Measurements from ENCODE around the gene DLGAP1.

The DLGAP1 gene

GRCh38 chr18:3852321-3852720, 602.8 kb downstream of the DLGAP1 start:
- no peak for DNase-seq

DNA sequence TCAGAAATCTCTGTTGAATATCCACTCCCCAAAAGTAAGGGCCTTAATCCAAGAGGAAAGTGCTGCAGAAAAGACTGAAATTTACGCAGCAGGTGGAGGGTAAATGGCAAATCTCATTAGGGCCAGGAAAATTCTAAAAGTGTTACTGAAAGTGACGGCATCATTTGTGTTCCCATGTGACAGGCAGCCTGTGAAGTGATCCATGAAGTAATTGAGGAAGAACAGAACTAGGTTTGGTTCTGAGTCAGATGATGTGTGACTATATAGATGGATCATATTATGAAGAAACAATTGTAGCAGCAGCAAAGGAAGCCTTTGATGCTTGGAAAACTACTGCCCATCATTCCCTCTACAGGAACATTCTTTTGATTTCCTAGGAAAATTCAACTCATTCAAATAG, 603.9 kb downstream of the DLGAP1 start:
- no peak for DNase-seq

DNA sequence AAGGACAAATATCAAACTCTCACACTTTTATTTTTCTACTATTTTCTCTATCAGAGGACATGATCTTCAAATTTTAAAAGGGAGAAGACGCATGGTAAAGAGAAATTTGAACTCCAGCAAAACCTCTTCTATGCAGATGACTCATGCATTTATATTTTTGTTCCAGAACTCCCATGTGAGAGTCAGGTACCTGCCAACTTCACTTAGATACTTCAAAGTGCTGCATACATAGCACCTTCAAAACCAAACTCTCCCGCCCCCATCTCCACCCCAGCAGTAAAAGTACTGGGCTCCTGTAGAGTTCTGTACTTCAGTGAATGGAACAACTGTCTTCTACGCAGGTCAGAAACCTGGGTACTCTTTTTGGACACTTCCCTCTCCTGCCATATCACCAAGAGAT, 606.8 kb downstream of the DLGAP1 start:
- DNase-seq, result no peak

GRCh38 chr18:3845161-3845560, 609.9 kb downstream of the DLGAP1 start:
- no peak for DNase-seq

DNA sequence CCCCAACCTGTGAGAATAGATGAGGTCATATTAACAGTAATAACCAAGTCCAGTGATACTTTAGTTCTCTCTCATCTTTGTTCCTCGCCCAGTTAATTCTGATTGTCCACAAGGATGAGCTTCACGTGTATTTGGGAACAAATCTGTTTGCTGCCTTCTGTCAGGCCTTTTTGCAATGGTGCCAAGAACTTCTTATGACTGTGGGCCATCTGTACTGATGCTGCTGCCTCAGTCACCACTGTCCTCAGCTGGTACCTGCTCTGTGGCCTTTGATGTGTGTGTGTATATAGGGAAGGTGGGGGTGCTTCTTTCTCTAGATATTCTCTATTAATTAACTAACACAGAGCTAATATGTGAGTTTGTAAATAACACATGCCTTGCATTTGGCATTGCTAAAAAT, 612.3 kb downstream of the DLGAP1 start:
- DNase-seq, result peak in 1 of 2 experiments; percentile 78

DNA sequence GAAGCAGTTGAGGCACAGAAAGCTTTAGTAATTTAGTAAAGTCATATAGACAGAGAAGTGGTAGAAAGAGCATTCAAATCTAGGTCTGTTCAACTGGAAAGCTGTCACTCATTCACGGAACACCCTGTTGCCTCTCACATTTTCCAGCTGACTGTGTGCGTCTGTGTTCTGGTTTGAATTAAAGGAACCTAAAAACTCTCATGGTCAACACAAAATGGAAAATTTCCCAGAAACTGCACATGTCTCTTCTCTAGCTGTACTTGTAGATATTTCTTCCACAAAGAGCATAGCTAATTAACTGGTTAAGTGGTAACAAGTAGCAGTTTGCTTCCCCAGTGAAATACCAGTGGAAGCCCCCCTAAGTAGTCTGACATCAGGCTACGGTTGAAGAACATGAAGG, 614.3 kb downstream of the DLGAP1 start:
- DNase-seq, result no peak

GRCh38 chr18:3839581-3839981, 615.5 kb downstream of the DLGAP1 start:
- peak in 1 of 2 experiments; percentile 37 for DNase-seq

DNA sequence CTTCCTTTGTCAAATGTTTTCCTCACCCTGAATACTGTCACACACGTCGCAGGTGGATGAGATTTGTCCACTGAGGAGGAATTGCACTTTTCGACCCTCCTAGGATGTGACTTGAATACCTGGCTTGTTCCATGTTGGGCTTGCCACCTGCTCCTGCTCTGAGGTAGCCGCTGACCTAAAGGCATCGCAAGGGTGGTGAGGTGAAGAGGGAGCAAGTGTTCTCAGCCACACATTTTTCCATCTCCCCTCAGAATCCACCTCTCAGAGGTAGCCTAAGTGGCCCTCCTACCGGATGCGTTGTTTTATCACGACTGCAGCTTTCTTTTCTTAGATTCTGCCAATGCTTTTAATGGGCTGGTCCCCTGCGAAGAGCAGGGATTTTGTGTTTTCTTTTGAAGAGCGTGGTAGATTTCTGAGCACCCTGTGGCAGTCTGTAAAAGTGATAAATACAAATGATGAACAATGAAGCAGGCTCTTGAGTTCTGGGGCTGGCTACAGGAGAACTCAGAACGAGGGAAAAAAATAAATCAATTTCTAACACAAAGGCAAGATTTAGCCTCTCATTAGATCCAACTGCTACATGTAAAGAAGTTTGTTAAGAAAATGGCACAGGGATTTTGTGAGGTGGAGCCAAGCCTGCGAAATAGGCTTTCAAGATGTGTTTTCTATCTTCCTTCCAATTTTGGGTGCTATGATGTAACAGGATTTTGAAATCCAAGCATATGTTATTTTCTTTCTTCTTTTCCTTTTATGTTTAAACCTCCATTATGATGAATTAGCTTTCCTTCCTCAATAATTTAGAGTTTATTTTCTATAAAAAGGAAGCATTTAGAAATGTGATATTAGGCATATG, 618.4 kb downstream of the DLGAP1 start:
- DNase-seq, result no peak

DNA sequence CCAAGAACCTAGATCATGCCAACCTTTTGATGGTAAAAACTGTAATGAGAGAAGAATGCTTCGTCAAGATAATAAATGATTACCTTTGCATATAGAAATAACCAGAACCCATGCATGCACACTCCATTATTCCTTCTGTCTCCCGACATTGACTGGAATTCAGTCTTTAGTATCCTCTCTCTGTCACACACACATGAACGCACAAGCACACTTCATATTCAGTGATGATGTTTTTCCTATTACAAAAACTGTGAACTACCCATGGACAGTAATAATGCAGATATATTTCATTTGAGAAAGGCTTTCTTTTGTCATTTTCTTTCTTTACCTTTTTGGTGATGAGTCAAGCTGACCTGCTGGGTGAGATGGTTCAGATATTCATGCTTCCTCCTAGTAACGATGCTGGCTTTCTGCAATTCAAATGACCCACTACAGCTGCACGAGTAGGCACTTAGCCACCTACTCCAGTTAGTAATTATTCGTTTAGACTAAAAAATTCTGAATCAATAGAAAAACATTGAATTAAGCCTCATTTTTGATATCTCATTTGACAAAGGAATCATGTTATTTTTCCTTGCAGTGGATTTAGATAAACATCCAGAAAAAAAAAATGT, 623.0 kb downstream of the DLGAP1 start:
- DNase-seq, result no peak

DNA sequence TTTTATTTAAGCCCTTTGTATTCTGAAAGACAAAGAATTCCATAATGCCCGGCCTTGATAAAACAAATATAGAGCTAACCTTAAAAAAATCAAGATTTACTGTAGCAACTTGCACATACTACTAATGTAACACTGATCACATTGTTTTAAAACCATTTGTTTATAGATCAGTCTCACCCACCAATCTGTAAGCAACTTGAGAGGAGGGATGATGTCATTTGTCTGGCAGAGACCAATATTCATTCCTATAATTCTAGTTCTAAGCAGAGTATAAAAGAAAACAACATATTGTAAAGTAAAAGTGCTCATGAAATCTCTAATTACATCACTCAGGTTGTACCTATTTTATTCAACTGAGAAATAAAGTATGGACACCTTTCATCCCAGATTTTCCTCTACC, 624.5 kb downstream of the DLGAP1 start:
- DNase-seq, result no peak

DNA sequence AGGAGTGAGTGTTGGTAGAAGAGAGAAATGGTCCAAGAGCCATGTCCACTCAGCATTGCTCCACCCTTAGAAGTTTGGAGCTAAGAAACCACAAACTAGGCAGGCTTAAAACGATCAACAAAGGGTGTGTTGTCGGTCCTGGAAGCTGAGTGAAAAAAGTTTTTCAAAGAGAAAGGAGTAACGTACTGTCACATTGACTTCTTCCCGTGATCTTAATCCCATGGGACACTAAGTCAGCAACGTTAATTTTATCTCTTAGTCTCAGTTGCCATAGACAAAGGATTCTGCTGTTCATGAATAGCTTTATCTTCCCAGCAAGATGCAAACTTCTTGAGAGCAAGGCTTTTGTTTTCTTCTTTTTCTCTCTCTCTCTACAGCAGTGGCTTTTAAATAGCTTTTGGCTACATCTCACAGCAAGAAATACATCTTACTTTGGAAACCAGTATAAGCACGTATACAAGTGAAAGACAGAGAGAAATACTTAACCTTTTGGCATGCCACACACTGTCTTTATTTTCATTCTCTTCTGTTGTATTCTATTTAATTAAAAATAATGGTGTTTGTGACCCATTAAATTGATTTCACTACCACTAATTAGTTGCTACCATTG, 627.8 kb downstream of the DLGAP1 start:
- DNase-seq, result no peak

DNA sequence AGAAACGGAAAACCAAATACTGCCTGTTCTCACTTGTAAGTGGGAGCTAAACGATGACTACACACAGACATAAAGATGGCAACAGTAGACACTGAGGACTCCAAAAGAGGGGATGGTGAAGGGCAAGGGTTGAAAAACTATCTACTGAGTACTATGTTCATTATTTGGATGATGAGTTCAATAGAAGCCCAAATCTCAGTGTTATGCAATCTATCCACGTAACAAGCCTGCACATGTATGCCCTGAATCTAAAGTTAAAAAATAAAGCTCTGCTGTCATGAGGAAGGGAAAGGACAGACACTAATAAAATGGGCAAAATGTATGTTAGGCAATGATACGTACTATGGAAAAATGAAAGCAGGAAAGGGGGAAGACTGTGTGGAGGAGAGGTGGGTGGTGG, 629.1 kb downstream of the DLGAP1 start:
- DNase-seq, result no peak

- DNase-seq, result no peak
Measured at GRCh38 chr18:3824101-3824500, 631.0 kb downstream of the DLGAP1 start.

GRCh38 chr18:3823073-3823472, 632.0 kb downstream of the DLGAP1 start:
- no peak for DNase-seq

DNA sequence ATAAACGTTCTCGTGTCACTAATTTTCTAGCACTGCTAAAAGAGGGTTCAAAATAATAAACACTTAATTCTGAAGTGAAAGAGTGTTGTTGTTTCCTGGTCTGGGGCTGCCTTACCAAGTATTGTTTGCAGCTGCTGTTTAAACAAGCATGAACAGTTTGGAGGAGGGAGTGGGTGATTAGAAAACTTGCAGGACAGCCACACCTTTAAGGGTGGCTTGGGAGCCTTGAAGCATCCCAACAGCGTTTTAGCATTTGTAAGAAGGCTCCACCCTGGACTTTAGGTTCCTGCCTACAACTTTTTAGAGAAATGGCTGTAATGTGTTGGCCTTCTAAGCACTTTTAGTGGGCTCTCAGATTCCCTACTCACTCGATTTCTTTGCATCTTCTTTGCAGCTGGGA, 633.6 kb downstream of the DLGAP1 start:
- DNase-seq, result no peak

DNA sequence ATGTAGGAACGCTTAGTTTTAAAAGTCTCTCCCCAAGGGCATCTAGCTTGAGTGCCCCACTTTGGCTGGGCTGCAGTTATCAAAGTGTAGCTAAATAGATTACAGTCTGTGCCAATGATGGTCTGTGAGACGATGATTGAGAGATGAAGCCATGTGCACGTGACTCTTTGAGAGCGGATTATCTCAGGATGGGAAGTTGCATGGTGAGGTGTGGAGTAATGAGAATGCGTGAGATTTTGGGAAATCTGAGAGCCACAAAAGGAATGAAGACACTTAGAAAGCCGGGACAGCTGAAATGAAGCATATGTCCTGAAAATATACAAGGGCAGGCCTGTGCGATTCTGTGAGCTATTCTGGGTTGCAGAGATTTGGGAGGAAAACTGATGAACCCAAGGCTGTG, 635.1 kb downstream of the DLGAP1 start:
- DNase-seq, result no peak

DNA sequence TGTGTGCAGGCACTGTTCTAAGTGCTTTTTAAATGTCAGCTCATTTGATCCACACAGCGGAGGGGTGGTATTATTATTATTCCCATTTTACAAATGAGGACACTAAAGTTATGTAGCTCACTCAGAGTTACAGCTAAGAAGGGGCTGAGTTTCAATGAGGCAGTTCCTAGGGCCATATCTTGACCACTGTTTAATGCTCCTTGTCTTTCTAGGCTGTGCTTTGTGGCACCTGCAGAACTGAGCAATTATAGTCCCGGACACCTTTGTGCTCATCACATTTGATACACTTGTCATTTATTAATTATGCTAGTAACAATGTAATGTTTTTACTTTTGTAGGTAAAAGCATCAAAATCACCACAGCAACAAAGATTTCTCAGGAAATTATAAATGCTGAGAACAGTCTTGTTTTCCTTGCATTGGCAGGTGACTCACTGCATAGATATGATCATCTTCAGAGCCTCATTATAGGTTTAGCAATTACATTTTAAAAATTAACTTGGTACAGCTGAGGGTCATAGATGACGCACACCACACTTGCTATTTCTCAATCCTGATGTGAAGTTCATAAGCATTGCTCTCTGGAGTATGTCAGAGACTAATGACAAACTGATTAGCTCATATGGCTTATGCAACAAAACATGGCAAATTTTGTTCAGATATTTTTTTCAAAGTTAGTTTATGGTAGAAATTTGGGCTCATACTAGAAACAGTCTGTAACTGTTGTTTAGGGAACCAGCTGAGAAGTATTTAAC, 638.3 kb downstream of the DLGAP1 start:
- DNase-seq, result no peak

GRCh38 chr18:3815991-3816390, 639.1 kb downstream of the DLGAP1 start:
- DNase-seq, result no peak

DNA sequence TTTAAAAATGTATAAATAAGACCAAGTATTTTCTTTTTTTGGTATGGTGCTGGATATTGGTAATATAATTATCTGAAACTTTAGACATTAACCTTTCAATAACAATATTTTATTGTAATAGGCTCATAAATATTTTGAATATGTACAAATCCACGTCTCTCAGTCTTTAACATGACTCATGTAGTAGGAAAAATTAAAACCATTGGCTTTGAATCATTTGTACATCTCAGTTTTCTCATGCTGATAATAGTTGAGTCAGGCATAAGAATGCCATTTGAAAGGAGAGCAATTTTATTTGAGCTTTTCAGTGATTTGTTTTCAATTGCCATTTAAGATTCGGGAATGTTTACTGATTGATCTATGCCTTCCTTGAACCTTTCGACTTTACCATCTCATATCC, 640.3 kb downstream of the DLGAP1 start:
- no peak for DNase-seq

GRCh38 chr18:3810296-3810695, 644.8 kb downstream of the DLGAP1 start:
- DNase-seq, result no peak

- DNase-seq, result no peak
Measured at GRCh38 chr18:3808985-3809780, 645.9 kb downstream of the DLGAP1 start.

DNA sequence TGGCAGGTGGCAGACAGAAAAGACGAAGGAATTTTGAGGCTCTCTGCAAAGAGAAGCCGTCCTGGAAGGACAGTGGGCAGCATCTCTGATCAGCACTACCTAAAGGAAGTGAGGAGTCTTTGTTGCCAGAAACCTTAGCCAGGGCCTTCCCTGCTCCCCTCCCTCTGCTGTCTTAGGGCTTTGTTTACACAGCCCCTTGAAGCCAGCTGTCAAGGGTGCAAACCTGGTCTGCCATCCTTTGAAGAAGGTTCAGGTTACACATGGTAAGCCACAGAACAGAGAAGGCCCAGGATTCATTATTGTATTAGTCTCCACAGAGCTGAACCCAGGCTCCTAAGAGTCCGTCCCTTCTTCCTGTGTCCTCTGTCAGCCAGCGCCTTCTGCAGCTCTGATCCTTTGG, 648.5 kb downstream of the DLGAP1 start:
- no peak for DNase-seq

DNA sequence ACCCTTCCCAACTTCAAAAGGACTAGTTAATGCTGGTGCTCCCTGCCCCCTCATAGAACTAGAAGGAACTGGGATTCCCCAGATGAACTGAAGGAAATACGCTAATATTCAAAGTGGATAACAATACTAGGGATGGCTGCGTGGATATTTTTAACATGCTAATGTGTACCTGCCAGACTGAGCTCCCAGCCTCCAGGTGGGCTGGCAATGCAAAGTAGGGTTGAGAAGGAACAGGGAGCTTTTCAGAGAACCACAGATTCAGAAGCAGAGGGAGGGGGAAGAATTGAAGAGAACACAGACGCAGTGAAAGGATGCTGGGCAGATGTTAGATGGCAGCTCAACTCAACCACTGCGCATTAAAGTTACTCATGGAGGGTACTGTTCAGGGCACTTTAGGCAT, 650.8 kb downstream of the DLGAP1 start:
- DNase-seq, result no peak
